Superior temporal gyrus (tissue), 1 donor: ENCODE measurements around the gene HEBP1.
"Not testable (repeated sequence)": the region's sequence is repeated elsewhere in the genome, so short reads cannot be mapped to it uniquely, and the experiment has no call there.

Source experiments
- DNase-seq: peaks from one replicate; pipeline ENCODE4 v3.0.0-alpha.2; 2016; ENCODE audit errors: extremely low spot score

The HEBP1 gene

GRCh38 chr12:12999959-13000615, at the start of gene HEBP1:
TSS of gene HEBP1 (minus strand) at chr12:13000265. CDS start at chr12:13000114, 151 bp downstream.
- DNase-seq = peak; percentile 85

GRCh38 chr12:13049816-13050215, 49.8 kb upstream of the HEBP1 start:
- no peak for DNase-seq

GRCh38 chr12:13046964-13047363, 46.9 kb upstream of the HEBP1 start:
- DNase-seq = no peak

GRCh38 chr12:13045816-13046215, 45.8 kb upstream of the HEBP1 start:
- no peak for DNase-seq

GRCh38 chr12:13044906-13045299, 44.8 kb upstream of the HEBP1 start:
- DNase-seq = no peak

GRCh38 chr12:13044002-13044905, 44.2 kb upstream of the HEBP1 start, which contains the start of gene FAM234B:
TSS of gene FAM234B (plus strand) at chr12:13044381. CDS start at chr12:13044404, 23 bp downstream.
- peak; percentile 71 for DNase-seq

- no peak for DNase-seq
Measured at GRCh38 chr12:13042666-13043230, 42.7 kb upstream of the HEBP1 start.

- DNase-seq = no peak
Measured at GRCh38 chr12:13041224-13041623, 41.2 kb upstream of the HEBP1 start.

GRCh38 chr12:13039328-13039956, 39.4 kb upstream of the HEBP1 start:
- no peak for DNase-seq

GRCh38 chr12:13038491-13039161, 38.6 kb upstream of the HEBP1 start:
- DNase-seq = no peak

GRCh38 chr12:13036881-13037280, 36.8 kb upstream of the HEBP1 start:
- no peak for DNase-seq

GRCh38 chr12:13035335-13035734, 35.3 kb upstream of the HEBP1 start:
- not testable (repeated sequence) for DNase-seq

- no peak for DNase-seq
Measured at GRCh38 chr12:13033476-13033875, 33.4 kb upstream of the HEBP1 start.

GRCh38 chr12:13032164-13032563, 32.1 kb upstream of the HEBP1 start:
- DNase-seq = no peak

- DNase-seq = no peak
Measured at GRCh38 chr12:13030541-13031291, 30.7 kb upstream of the HEBP1 start.

- no peak for DNase-seq
Measured at GRCh38 chr12:13028825-13029570, 28.9 kb upstream of the HEBP1 start.

- DNase-seq = no peak
Measured at GRCh38 chr12:13027508-13027907, 27.4 kb upstream of the HEBP1 start.

GRCh38 chr12:13027032-13027431, 27.0 kb upstream of the HEBP1 start:
- DNase-seq = no peak

- DNase-seq = no peak
Measured at GRCh38 chr12:13026286-13026685, 26.2 kb upstream of the HEBP1 start.

GRCh38 chr12:13024531-13024916, 24.5 kb upstream of the HEBP1 start:
- no peak for DNase-seq
